ENCODE data around the gene AIPL1. TPM values are rescaled to one million over a fixed set of nuclear protein-coding genes. Genes with fewer than 3 reads are reported as not detected.

The AIPL1 gene
- total and polyA plus RNA-seq, 2 donors (not counting 1 experiment from before 2014, with no cell fraction given) = not detected

DNA sequence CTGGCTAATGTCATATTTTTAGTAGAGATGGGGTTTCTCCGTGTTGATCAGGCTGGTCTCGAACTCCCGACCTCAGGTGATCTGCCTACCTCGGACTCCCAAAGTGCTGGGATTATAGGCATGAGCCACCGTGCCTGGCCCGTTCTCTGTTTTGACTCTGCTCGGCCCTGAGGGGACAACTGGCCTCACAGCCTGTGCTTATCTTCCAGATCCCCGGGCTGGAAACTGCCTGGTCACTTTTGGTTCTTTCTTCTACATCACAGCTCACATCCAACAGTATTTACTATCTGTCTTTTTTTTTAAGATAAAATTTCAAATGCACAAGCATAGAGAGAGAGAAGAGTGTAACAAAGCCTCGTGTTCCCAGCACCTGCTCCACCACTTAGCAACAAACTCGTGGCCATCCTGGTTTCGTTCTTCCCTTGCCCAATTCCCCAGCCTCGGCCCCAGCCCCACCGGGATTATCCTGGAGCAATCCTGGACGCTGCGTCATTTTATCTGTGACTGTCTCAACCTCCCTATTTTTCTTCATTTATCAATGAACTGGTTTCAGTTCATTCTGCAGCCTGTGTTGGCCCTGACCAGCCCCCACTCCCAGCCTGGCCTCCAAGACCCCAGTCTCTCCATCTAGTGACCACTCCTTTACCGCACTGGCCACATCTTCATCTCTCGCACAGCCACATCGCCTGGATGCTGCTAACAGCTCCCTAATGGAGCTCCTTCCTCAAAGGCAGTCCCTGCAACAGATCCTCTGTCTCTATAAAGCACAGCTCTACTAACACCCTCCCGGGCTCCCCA is 30.5 kb upstream of the AIPL1 start:
- H3K4me1 Mint-ChIP-seq = no peaks in the 10 kb centered on the region
- ChIA-PET CTCF (no interaction called here), POLR2A (no interaction called here)
- no peak overlapping the region for H3K4me3 Mint-ChIP-seq
- H3K9me3 ChIP-seq (ENCODE audit: control extremely low read depth in 1 of 3, control insufficient read depth in 2 of 3, insufficient read depth in 1 of 3, low read length in 2 of 3) = peaks cover 0 to 3% (median 0%) of the 10 kb centered on the region in 3 donors
- no peak overlapping the region for H2AFZ ChIP-seq (ENCODE audit: insufficient read depth, low read depth, low read length, poor library complexity, severe bottlenecking)
- TF ChIP-seq, protein P1, sequence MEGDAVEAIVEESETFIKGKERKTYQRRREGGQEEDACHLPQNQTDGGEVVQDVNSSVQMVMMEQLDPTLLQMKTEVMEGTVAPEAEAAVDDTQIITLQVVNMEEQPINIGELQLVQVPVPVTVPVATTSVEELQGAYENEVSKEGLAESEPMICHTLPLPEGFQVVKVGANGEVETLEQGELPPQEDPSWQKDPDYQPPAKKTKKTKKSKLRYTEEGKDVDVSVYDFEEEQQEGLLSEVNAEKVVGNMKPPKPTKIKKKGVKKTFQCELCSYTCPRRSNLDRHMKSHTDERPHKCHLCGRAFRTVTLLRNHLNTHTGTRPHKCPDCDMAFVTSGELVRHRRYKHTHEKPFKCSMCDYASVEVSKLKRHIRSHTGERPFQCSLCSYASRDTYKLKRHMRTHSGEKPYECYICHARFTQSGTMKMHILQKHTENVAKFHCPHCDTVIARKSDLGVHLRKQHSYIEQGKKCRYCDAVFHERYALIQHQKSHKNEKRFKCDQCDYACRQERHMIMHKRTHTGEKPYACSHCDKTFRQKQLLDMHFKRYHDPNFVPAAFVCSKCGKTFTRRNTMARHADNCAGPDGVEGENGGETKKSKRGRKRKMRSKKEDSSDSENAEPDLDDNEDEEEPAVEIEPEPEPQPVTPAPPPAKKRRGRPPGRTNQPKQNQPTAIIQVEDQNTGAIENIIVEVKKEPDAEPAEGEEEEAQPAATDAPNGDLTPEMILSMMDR (IDR thresholded peaks at IDR 0.05) = no peak
- no peak for TF ChIP-seq EZH2 (IDR thresholded peaks at IDR 0.05; ENCODE audit: borderline replicate concordance, insufficient read depth, low read depth, low read length, poor library complexity, severe bottlenecking)
- no peaks in the 10 kb centered on the region for H3K27me3 ChIP-seq (replicated peaks in 1 of 4; ENCODE audit: control extremely low read depth in 1 of 4, control insufficient read depth in 3 of 4, insufficient read depth in 4 of 4, low read length in 3 of 4)
- DNase-seq = no peak
- no peak for ATAC-seq (ENCODE audit: low read depth)
- no peaks in the 10 kb centered on the region for H3K36me3 ChIP-seq (replicated peaks in 1 of 2; ENCODE audit: control extremely low read depth in 1 of 2, control insufficient read depth in 1 of 2, extremely low read depth in 1 of 2, insufficient read depth in 2 of 2, low read length in 1 of 2)
- H3K27ac ChIP-seq (ENCODE audit: low read length in 2 of 2) = no peak overlapping the region
- H3K27me3 Mint-ChIP-seq = peaks cover 20% of the 10 kb centered on the region
- WGBS (ENCODE audit: insufficient coverage) = 83% methylated on average over 18 of the region's 19 CpGs
- H3K27ac Mint-ChIP-seq = no peak overlapping the region
- H3K4me1 ChIP-seq (ENCODE audit: control insufficient read depth in 2 of 2, insufficient read depth in 2 of 2, low read length in 2 of 2) = no peaks in the 10 kb centered on the region
- no peak overlapping the region for H3K4me2 ChIP-seq (replicated peaks; ENCODE audit: low read depth, low read length, poor library complexity, severe bottlenecking)
- no peaks in the 10 kb centered on the region for H4K20me1 ChIP-seq (ENCODE audit: control insufficient read depth, insufficient read depth, low read length, poor library complexity, severe bottlenecking)
- intact Hi-C loops (cut with micrococcal nuclease) = no loop called here
- H3K79me2 ChIP-seq (ENCODE audit: control insufficient read depth, insufficient read depth, low read length) = no peaks in the 10 kb centered on the region
- H3K4me3 ChIP-seq (ENCODE audit: control extremely low read depth in 1 of 5, extremely low read depth in 1 of 5, insufficient read depth in 1 of 5, low read depth in 2 of 5, low read length in 4 of 5) = no peak overlapping the region
- H3K9me3 Mint-ChIP-seq (ENCODE audit: insufficient read depth) = no peaks in the 10 kb centered on the region
- no peak overlapping the region for H3K9ac ChIP-seq (ENCODE audit: low read length)

GRCh38 chr17:6464446-6465041 is 29.6 kb upstream of the AIPL1 start:
- Histone ChIP-seq H2AFZ (ENCODE audit: insufficient read depth, low read depth, low read length, poor library complexity, severe bottlenecking) (no peak overlapping the region), H3K36me3 (replicated peaks in 1 of 2; ENCODE audit: control extremely low read depth in 1 of 2, control insufficient read depth in 1 of 2, extremely low read depth in 1 of 2, insufficient read depth in 2 of 2, low read length in 1 of 2) (no peaks in the 10 kb centered on the region), H3K79me2 (ENCODE audit: control insufficient read depth, insufficient read depth, low read length) (no peaks in the 10 kb centered on the region), H3K9me3 (ENCODE audit: control extremely low read depth in 1 of 3, control insufficient read depth in 2 of 3, insufficient read depth in 1 of 3, low read length in 2 of 3) (peaks cover 0 to 3% (median 0%) of the 10 kb centered on the region in 3 donors), H3K4me3 (ENCODE audit: control extremely low read depth in 1 of 5, extremely low read depth in 1 of 5, insufficient read depth in 1 of 5, low read depth in 2 of 5, low read length in 4 of 5) (no peak overlapping the region), H3K4me1 (ENCODE audit: control insufficient read depth in 2 of 2, insufficient read depth in 2 of 2, low read length in 2 of 2) (no peaks in the 10 kb centered on the region), H3K4me2 (replicated peaks; ENCODE audit: low read depth, low read length, poor library complexity, severe bottlenecking) (no peak overlapping the region), H3K27me3 (replicated peaks in 1 of 4; ENCODE audit: control extremely low read depth in 1 of 4, control insufficient read depth in 3 of 4, insufficient read depth in 4 of 4, low read length in 3 of 4) (no peaks in the 10 kb centered on the region), H4K20me1 (ENCODE audit: control insufficient read depth, insufficient read depth, low read length, poor library complexity, severe bottlenecking) (no peaks in the 10 kb centered on the region), H3K9ac (ENCODE audit: low read length) (no peak overlapping the region), H3K27ac (ENCODE audit: low read length in 2 of 2) (no peak overlapping the region)
- ChIA-PET CTCF (no interaction called here), POLR2A (no interaction called here)
- no peak overlapping the region for H3K4me3 Mint-ChIP-seq
- intact Hi-C loops (cut with micrococcal nuclease) = no loop called here
- H3K27me3 Mint-ChIP-seq = peaks cover 19% of the 10 kb centered on the region
- H3K27ac Mint-ChIP-seq = no peak overlapping the region
- ATAC-seq (ENCODE audit: low read depth) = no peak
- H3K9me3 Mint-ChIP-seq (ENCODE audit: insufficient read depth) = no peaks in the 10 kb centered on the region
- TF ChIP-seq, protein P1 (IDR thresholded peaks at IDR 0.05) = no peak
- no peak for TF ChIP-seq EZH2 (IDR thresholded peaks at IDR 0.05; ENCODE audit: borderline replicate concordance, insufficient read depth, low read depth, low read length, poor library complexity, severe bottlenecking)
- WGBS (ENCODE audit: insufficient coverage) = 92% methylated on average over 10 of the region's 14 CpGs
- no peak for DNase-seq
- no peaks in the 10 kb centered on the region for H3K4me1 Mint-ChIP-seq
